HEK293 (cell line): ENCODE measurements around the gene KLHL29.

ENCODE experiments used
- CTCF ChIA-PET: fragments of 350-600 bp; formaldehyde crosslinking; extraction: SDS; loops from one replicate; lab custom pipeline; 2021; ENCODE audit warnings: antibody characterized with exemption; lab: Yijun Ruan, JAX
- POLR2A ChIA-PET: fragments of 300-600 bp; formaldehyde crosslinking; extraction: SDS; loops from one replicate; lab custom pipeline; 2020; ENCODE audit warnings: antibody characterized with exemption, inconsistent platforms; lab: Yijun Ruan, JAX
- H3K27ac ChIP-seq: fragments of 200-500 bp; sonication (Bioruptor generic); 2 replicates; pipeline ENCODE4 v1.5.1; 2014; ENCODE audit warnings: low read depth, low read length, control low read depth, inconsistent platforms; ENCODE audit errors: extremely low read depth
- H3K36me3 ChIP-seq, 2 experiments: fragments of 200-500 bp in 1 of 2; sonication (Bioruptor generic) in 1 of 2; 1 replicate in 1 of 2; 2 replicates in 1 of 2; pipeline ENCODE4 v1.5.1; 2014 to 2017; ENCODE audit warnings: inconsistent platforms in 2 of 2, low read length in 2 of 2; ENCODE audit not compliant: control insufficient read depth in 2 of 2, insufficient read depth in 1 of 2
- H3K4me1 ChIP-seq: fragments of 200-500 bp; sonication (Bioruptor generic); 2 replicates; pipeline ENCODE4 v1.5.1; 2014; ENCODE audit warnings: mild to moderate bottlenecking, low read length, inconsistent platforms; ENCODE audit not compliant: control insufficient read depth, insufficient read depth
- H3K4me3 ChIP-seq: 2 replicates; pipeline ENCODE4 v1.5.1; 2011; ENCODE audit warnings: low read depth, mild to moderate bottlenecking, control low read depth, low read length, moderate library complexity
- H3K9me3 ChIP-seq: fragments of 200-500 bp; sonication (Bioruptor generic); 2 replicates; pipeline ENCODE4 v1.5.1; 2014; ENCODE audit warnings: low read depth, low read length, inconsistent platforms; ENCODE audit not compliant: control insufficient read depth, insufficient read depth
- GLIS1 ChIP-seq: fragments of 450-650 bp; formaldehyde crosslinking; IDR thresholded peaks from 2 replicates; pipeline ENCODE4 v1.5.1; 2016; ENCODE audit warnings: missing biosample characterization, missing genetic modification characterization
- HOXA7 ChIP-seq: sonication (generic); formaldehyde crosslinking; IDR thresholded peaks from 2 replicates; pipeline ENCODE4 v1.8.1; 2022; ENCODE audit warnings: missing genetic modification reagents, borderline replicate concordance
- KLF7 ChIP-seq: fragments of 450-650 bp; formaldehyde crosslinking; IDR thresholded peaks from 2 replicates; pipeline ENCODE4 v1.5.1; 2016; ENCODE audit warnings: missing biosample characterization, missing genetic modification characterization, borderline replicate concordance
- SCRT2 ChIP-seq: fragments of 450-650 bp; formaldehyde crosslinking; IDR thresholded peaks from 2 replicates; pipeline ENCODE4 v1.5.1; 2016; ENCODE audit warnings: missing biosample characterization, missing genetic modification characterization
- SP2 ChIP-seq: fragments of 450-650 bp; formaldehyde crosslinking; IDR thresholded peaks from 2 replicates; pipeline ENCODE4 v1.5.1; 2016; ENCODE audit warnings: missing biosample characterization, missing genetic modification characterization
- ZBTB17 ChIP-seq: fragments of 450-650 bp; formaldehyde crosslinking; IDR thresholded peaks from 2 replicates; pipeline ENCODE4 v1.5.1; 2016; ENCODE audit warnings: missing biosample characterization, missing genetic modification characterization
- ZNF248 ChIP-seq: fragments of 450-650 bp; formaldehyde crosslinking; IDR thresholded peaks from 2 replicates; pipeline ENCODE4 v1.5.1; 2017; ENCODE audit warnings: missing biosample characterization, missing genetic modification characterization
- ZNF529 ChIP-seq: fragments of 450-650 bp; formaldehyde crosslinking; IDR thresholded peaks from 2 replicates; pipeline ENCODE4 v1.5.1; 2017; ENCODE audit warnings: missing genetic modification characterization, missing biosample characterization; ENCODE audit not compliant: insufficient replicate concordance
- ZNF560 ChIP-seq: fragments of 450-650 bp; formaldehyde crosslinking; IDR thresholded peaks from 2 replicates; pipeline ENCODE4 v1.5.1; 2017; ENCODE audit warnings: missing biosample characterization, missing genetic modification characterization, borderline replicate concordance
- ZNF670 ChIP-seq: fragments of 450-650 bp; formaldehyde crosslinking; IDR thresholded peaks from 2 replicates; pipeline ENCODE4 v1.5.1; 2016; ENCODE audit warnings: missing biosample characterization, missing genetic modification characterization, low read depth
- ZNF785 ChIP-seq: fragments of 450-650 bp; formaldehyde crosslinking; IDR thresholded peaks from 2 replicates; pipeline ENCODE4 v1.5.1; 2016; ENCODE audit warnings: missing biosample characterization, missing genetic modification characterization
- ZSCAN16 ChIP-seq: fragments of 450-650 bp; formaldehyde crosslinking; IDR thresholded peaks from 2 replicates; pipeline ENCODE4 v1.5.1; 2016; ENCODE audit warnings: missing biosample characterization, missing genetic modification characterization
- ZSCAN4 ChIP-seq: fragments of 450-650 bp; formaldehyde crosslinking; IDR thresholded peaks from 2 replicates; pipeline ENCODE4 v1.5.1; 2017; ENCODE audit warnings: missing biosample characterization, missing genetic modification characterization
- TF ChIP-seq, protein P1 (sequence below): fragments of 450-650 bp; formaldehyde crosslinking; IDR thresholded peaks from 2 replicates; pipeline ENCODE4 v1.5.1; 2017; ENCODE audit warnings: missing biosample characterization, missing genetic modification characterization
- TF ChIP-seq, protein P2 (sequence below): fragments of 450-650 bp; formaldehyde crosslinking; IDR thresholded peaks from 2 replicates; pipeline ENCODE4 v1.5.0; 2017; ENCODE audit warnings: missing biosample characterization, missing genetic modification characterization, borderline replicate concordance
- TF ChIP-seq, protein P3 (sequence below): fragments of 450-650 bp; formaldehyde crosslinking; IDR thresholded peaks from 2 replicates; pipeline ENCODE4 v1.5.1; 2016; ENCODE audit warnings: missing biosample characterization, missing genetic modification characterization

Gene KLHL29

DNA sequence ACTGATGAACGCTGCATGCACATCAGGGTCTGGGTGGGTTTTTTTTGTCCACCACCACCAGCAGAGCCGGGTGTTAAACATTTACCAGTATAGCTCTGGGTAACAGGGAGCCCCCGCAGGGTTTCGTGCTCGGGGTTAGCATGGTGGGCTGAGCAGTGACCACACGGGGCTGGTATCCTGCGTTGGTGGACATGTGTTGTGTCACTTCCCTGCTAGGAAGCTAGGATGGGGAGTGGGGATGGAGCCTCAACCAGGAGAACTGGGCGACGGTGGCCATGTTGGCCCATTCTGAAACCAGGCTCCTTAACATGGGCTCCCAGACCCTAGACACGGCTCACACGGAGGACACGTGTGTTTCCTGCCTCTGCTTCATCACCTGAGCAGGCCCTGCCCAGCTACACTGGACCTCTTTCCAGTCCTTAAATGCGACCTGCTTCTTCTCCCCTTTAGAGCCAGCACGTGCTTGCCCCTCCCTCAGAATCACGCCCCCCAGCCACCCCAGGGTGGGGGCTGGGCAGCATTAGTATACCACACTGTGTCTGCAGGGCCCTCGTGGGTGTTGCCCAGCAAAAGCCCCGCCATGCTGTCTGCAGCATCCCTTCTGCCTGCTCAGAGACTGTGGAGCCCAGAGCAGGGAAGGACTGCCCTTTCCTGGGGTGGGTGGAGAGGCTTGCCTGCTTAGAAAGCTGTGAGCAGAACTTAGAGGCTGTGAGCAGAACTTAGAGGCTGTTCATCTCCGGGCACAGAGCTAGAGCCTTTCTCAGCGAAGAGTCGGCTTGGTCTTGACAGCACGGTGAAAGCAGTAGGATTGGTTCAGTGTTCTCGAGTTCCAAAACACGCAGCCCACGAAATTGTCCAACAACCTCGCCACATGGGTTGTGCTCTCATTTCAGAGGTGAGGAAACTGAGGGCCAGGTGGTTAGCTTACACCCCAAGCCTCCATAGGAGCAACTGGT is 142.1 kb downstream of the KLHL29 start:
- POLR2A ChIA-PET, result no interaction called here
- H3K27ac ChIP-seq, result no peak overlapping the region
- H3K4me3 ChIP-seq, result no peak overlapping the region
- CTCF ChIA-PET, result no interaction called here
- peaks cover 11% of the 10 kb centered on the region for H3K4me1 ChIP-seq
- H3K9me3 ChIP-seq, result no peaks in the 10 kb centered on the region
- no peaks in the 10 kb centered on the region for H3K36me3 ChIP-seq
- TF ChIP-seq ZBTB17 (no peak), ZSCAN16 (tag by site-specific recombination) (no peak)
- TF ChIP-seq, protein P1, sequence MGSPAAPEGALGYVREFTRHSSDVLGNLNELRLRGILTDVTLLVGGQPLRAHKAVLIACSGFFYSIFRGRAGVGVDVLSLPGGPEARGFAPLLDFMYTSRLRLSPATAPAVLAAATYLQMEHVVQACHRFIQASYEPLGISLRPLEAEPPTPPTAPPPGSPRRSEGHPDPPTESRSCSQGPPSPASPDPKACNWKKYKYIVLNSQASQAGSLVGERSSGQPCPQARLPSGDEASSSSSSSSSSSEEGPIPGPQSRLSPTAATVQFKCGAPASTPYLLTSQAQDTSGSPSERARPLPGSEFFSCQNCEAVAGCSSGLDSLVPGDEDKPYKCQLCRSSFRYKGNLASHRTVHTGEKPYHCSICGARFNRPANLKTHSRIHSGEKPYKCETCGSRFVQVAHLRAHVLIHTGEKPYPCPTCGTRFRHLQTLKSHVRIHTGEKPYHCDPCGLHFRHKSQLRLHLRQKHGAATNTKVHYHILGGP (tag by site-specific recombination), result no peak

DNA sequence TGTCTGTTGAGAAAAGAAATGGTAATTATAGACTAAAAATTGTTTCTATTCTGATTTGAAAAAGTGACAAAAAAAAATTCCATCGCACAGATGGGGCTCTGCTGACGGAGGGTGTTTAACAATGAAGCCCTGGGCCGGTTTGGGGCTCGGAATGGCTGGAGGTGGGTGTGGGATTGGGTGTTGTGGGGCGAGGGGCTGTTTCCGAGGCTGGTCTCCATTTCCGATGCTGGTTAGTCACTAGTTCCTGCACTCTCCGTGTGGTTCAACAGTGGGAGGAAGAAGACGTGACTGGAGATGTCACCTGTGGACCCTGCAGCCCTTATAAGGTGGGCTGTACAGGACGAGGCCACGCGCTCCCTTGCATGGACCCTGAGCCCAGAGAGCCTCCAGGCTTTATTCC is 143.2 kb downstream of the KLHL29 start:
- TF ChIP-seq, protein P2, sequence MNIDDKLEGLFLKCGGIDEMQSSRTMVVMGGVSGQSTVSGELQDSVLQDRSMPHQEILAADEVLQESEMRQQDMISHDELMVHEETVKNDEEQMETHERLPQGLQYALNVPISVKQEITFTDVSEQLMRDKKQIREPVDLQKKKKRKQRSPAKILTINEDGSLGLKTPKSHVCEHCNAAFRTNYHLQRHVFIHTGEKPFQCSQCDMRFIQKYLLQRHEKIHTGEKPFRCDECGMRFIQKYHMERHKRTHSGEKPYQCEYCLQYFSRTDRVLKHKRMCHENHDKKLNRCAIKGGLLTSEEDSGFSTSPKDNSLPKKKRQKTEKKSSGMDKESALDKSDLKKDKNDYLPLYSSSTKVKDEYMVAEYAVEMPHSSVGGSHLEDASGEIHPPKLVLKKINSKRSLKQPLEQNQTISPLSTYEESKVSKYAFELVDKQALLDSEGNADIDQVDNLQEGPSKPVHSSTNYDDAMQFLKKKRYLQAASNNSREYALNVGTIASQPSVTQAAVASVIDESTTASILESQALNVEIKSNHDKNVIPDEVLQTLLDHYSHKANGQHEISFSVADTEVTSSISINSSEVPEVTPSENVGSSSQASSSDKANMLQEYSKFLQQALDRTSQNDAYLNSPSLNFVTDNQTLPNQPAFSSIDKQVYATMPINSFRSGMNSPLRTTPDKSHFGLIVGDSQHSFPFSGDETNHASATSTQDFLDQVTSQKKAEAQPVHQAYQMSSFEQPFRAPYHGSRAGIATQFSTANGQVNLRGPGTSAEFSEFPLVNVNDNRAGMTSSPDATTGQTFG (tag by site-specific recombination), result no peak
- no peak for TF ChIP-seq SCRT2
- TF ChIP-seq SP2 (tag by site-specific recombination), result no peak
- TF ChIP-seq ZNF529 (tag by site-specific recombination), result no peak
- TF ChIP-seq ZNF248 (tag by site-specific recombination), result no peak
- no peak for TF ChIP-seq GLIS1 (tag by site-specific recombination)
- no peak for TF ChIP-seq ZNF785 (tag by site-specific recombination)
- no peak for TF ChIP-seq ZNF560
- TF ChIP-seq, protein P3, sequence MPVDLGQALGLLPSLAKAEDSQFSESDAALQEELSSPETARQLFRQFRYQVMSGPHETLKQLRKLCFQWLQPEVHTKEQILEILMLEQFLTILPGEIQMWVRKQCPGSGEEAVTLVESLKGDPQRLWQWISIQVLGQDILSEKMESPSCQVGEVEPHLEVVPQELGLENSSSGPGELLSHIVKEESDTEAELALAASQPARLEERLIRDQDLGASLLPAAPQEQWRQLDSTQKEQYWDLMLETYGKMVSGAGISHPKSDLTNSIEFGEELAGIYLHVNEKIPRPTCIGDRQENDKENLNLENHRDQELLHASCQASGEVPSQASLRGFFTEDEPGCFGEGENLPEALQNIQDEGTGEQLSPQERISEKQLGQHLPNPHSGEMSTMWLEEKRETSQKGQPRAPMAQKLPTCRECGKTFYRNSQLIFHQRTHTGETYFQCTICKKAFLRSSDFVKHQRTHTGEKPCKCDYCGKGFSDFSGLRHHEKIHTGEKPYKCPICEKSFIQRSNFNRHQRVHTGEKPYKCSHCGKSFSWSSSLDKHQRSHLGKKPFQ, result no peak
- no peak for TF ChIP-seq ZNF670 (tag by site-specific recombination)
- TF ChIP-seq ZSCAN4, result no peak
- TF ChIP-seq KLF7 (tag by site-specific recombination), result no peak
- TF ChIP-seq HOXA7 (CRISPR knock-in tag), result no peak
- H3K4me1 ChIP-seq, result peaks cover 11% of the 10 kb centered on the region
- no peaks in the 10 kb centered on the region for H3K9me3 ChIP-seq
- no peak overlapping the region for H3K4me3 ChIP-seq
- ChIA-PET CTCF (no interaction called here), POLR2A (no interaction called here)
- H3K36me3 ChIP-seq, result no peaks in the 10 kb centered on the region
- no peak overlapping the region for H3K27ac ChIP-seq
